K562 (cell line): ENCODE results near the gene TDRD10. TPM values are rescaled to one million over a fixed set of nuclear protein-coding genes. Genes with fewer than 3 reads are reported as not detected.
A peak's percentile ranks its signal among the peaks of the same experiment; 100 is the strongest.
"Not testable (repeated sequence)": the region's sequence is repeated elsewhere in the genome, so short reads cannot be mapped to it uniquely, and the experiment has no call there.

Experiments
- ATAC-seq: fragments of 200-7000 bp; cut with Tn5 transposase; 3 replicates; pipeline ENCODE4 v1.9.1; 2020; ENCODE audit warnings: moderate library complexity
- BruUV-seq: library from RNA; stranded (reverse); fragments of 400-500 nt; replicated peaks from 2 replicates; lab custom pipeline; 2021; lab: Mats Ljungman, UMichigan
- CTCF ChIA-PET: fragments of 300-600 bp; formaldehyde crosslinking; extraction: SDS; loops from one replicate; lab custom pipeline; 2021; ENCODE audit warnings: low intra/inter-chr PET ratio; lab: Yijun Ruan, JAX
- POLR2A ChIA-PET: fragments of 300-600, 350-650 bp; sonication (Branson Sonifier 250); formaldehyde crosslinking; extraction: SDS; loops from one replicate; lab custom pipeline; 2021; ENCODE audit warnings: antibody characterized with exemption, inconsistent platforms; lab: Yijun Ruan, JAX
- DNase-seq, 4 experiments: peaks; one replicate each; pipeline versions ENCODE4 v3.0.0 to v3.0.0-alpha.2; 2011 to 2018; ENCODE audit warnings: low spot score in 3 of 4, mixed read lengths in 3 of 4; ENCODE audit errors: extremely low read depth in 1 of 4
- FAIRE-seq: peaks from 2 replicates; lab custom pipeline; 2011; peaks lifted over from hg19 to GRCh38; lab: Jason Lieb, UNC
- H2AFZ ChIP-seq: 2 replicates; pipeline ENCODE4 v1.6.0; 2011; ENCODE audit warnings: low read depth, low read length, control low read depth, inconsistent platforms
- H3K27ac ChIP-seq: fragments of 200-600 bp; 3 replicates; pipeline ENCODE4 v1.8.0; 2011; ENCODE audit warnings: low read depth, mild to moderate bottlenecking, control low read depth, inconsistent platforms, low read length, moderate library complexity, mixed read lengths; ENCODE audit errors: extremely low read depth
- H3K27me3 ChIP-seq, 2 experiments: fragments of 300-600 bp in 1 of 2; 2 replicates in 1 of 2; 3 replicates in 1 of 2; pipeline versions ENCODE4 v1.6.0 to v1.8.0; 2011; ENCODE audit warnings: inconsistent platforms in 2 of 2, low read length in 2 of 2, mild to moderate bottlenecking in 1 of 2, mixed read lengths in 1 of 2, moderate library complexity in 1 of 2; ENCODE audit not compliant: control insufficient read depth in 2 of 2, insufficient read depth in 2 of 2
- H3K36me3 ChIP-seq: fragments of 300-600 bp; 3 replicates; pipeline ENCODE4 v1.8.0; 2011; ENCODE audit warnings: mild to moderate bottlenecking, low read length, inconsistent platforms; ENCODE audit not compliant: control insufficient read depth, insufficient read depth
- H3K4me1 ChIP-seq, 2 experiments: fragments of 200-600 bp in 1 of 2; replicated peaks in 1 of 2; 2 replicates in 1 of 2; 3 replicates in 1 of 2; pipeline versions ENCODE4 v1.5.1 to v1.8.0; 2011; ENCODE audit warnings: inconsistent platforms in 2 of 2, low read length in 2 of 2, mild to moderate bottlenecking in 1 of 2, mixed read lengths in 1 of 2, moderate library complexity in 1 of 2; ENCODE audit not compliant: control insufficient read depth in 2 of 2, insufficient read depth in 2 of 2
- H3K4me2 ChIP-seq: 2 replicates; pipeline ENCODE4 v1.6.1; 2011; ENCODE audit warnings: low read length, control low read depth, inconsistent platforms, mixed read lengths; ENCODE audit not compliant: insufficient read depth
- H3K4me3 ChIP-seq: fragments of 200-600 bp; sonication (generic), shearing (Covaris generic); 2 replicates; pipeline ENCODE4 v1.5.1; 2016; ENCODE audit warnings: control low read depth, inconsistent platforms
- H3K79me2 ChIP-seq: fragments of 200-600 bp; 3 replicates; pipeline ENCODE4 v1.8.0; 2011; ENCODE audit warnings: low read length, inconsistent platforms; ENCODE audit not compliant: control insufficient read depth, insufficient read depth
- H3K9ac ChIP-seq, 2 experiments: 2 replicates each; pipeline versions ENCODE4 v1.6.0 to v1.6.1; 2011; ENCODE audit warnings: low read depth in 2 of 2, low read length in 2 of 2, control low read depth in 1 of 2, inconsistent platforms in 1 of 2, mild to moderate bottlenecking in 1 of 2, mixed read lengths in 1 of 2; ENCODE audit not compliant: insufficient read depth in 1 of 2
- H3K9me1 ChIP-seq: one replicate; pipeline ENCODE4 v1.6.0; 2011; ENCODE audit warnings: inconsistent platforms, mild to moderate bottlenecking, low read length, moderate library complexity; ENCODE audit not compliant: control insufficient read depth, insufficient read depth
- H3K9me3 ChIP-seq: replicated peaks from 2 replicates; pipeline ENCODE4 v1.5.1; 2011; ENCODE audit warnings: low read depth, low read length, inconsistent platforms; ENCODE audit not compliant: control insufficient read depth, insufficient read depth
- H4K20me1 ChIP-seq: replicated peaks from 2 replicates; pipeline ENCODE4 v1.6.1; 2011; ENCODE audit warnings: low read length, inconsistent platforms, mixed read lengths; ENCODE audit not compliant: control insufficient read depth, insufficient read depth
- ELF2 ChIP-seq: fragments of 250-450 bp; sonication (Bioruptor Pico); IDR thresholded peaks from 2 replicates; pipeline ENCODE4 v1.5.0; 2021; ENCODE audit warnings: mild to moderate bottlenecking
- MEIS2 ChIP-seq: fragments of 450-650 bp; IDR thresholded peaks from 2 replicates; pipeline ENCODE4 v1.6.1; 2014; ENCODE audit warnings: mild to moderate bottlenecking; ENCODE audit not compliant: partially characterized antibody
- NFIX ChIP-seq: fragments of 250-450 bp; sonication (Bioruptor Pico); IDR thresholded peaks from 2 replicates; pipeline ENCODE4 v1.4.0; 2020; ENCODE audit warnings: low read depth, mild to moderate bottlenecking, moderate library complexity
- PHB2 ChIP-seq: fragments of 450-650 bp; IDR thresholded peaks from 2 replicates; pipeline ENCODE4 v1.6.1; 2017; ENCODE audit warnings: low read depth
- RBFOX2 ChIP-seq: fragments of 200-400 bp; formaldehyde crosslinking; IDR thresholded peaks from 2 replicates; pipeline ENCODE4 v1.6.1; 2017; ENCODE audit warnings: low read depth, mild to moderate bottlenecking, low read length, moderate library complexity
- RBM15 ChIP-seq: fragments of 200-400 bp; formaldehyde crosslinking; IDR thresholded peaks from 2 replicates; pipeline ENCODE4 v1.6.1; 2018; ENCODE audit warnings: mild to moderate bottlenecking, low read length, moderate library complexity; ENCODE audit not compliant: insufficient read depth
- TARDBP ChIP-seq: fragments of 450-650 bp; IDR thresholded peaks from 2 replicates; pipeline ENCODE4 v1.6.1; 2016
- ZNF507 ChIP-seq: conservative IDR thresholded peaks from 2 replicates; pipeline ENCODE4 v1.6.1; 2017; ENCODE audit warnings: missing genetic modification characterization, missing compliant biosample characterization
- ZNF696 ChIP-seq: fragments of 250-450 bp; sonication (Bioruptor Pico); conservative IDR thresholded peaks from 2 replicates; pipeline ENCODE4 v1.4.0; 2020; ENCODE audit warnings: mild to moderate bottlenecking, moderate library complexity
- ZSCAN29 ChIP-seq: fragments of 450-650 bp; IDR thresholded peaks from 2 replicates; pipeline ENCODE4 v1.6.1; 2017
- WGBS: fragments of 100-300 bp; shearing (Covaris generic); methylation state at CpG from one replicate; pipeline ENCODE4 v1.1.6; 2016; ENCODE audit warnings: low coverage, mixed read lengths; ENCODE audit not compliant: insufficient coverage; ENCODE audit errors: missing lambda C conversion rate; 5-methylcytosine and 5-hydroxymethylcytosine counted together
- in situ Hi-C: fragments of 300-500 bp; cut with MboI; formaldehyde crosslinking; loops from 4 replicates; pipeline ENCODE4 v1.15.0; 2018; ENCODE audit warnings: inconsistent platforms, mixed read lengths
- intact Hi-C: fragments of 100-400 bp; cut with micrococcal nuclease; formaldehyde crosslinking; loops from 2 replicates; pipeline ENCODE4 v1.14.2; 2022
- polyA plus RNA-seq, 8 experiments: library from polyadenylated mRNA; depleted of rRNA in 4 of 8; stranded (reverse) in 5 of 8; unstranded in 3 of 8; fragments of >200 nt; fragmentation: Nextera tagmentation in 2 of 8; fragmentation: Illumina TruSeq in 1 of 8; extraction: Ambion mirVana in 2 of 8; extraction: Trizol in 1 of 8; gene quantifications; 2 replicates each; pipeline versions ENCODE4 v1.2.1 to v1.2.3, GENCODE V29; 2011 to 2014; ENCODE audit warnings: inconsistent platforms in 1 of 8, missing spikeins in 1 of 8
- total RNA-seq, 7 experiments: library from RNA; depleted of rRNA in 6 of 7; stranded (reverse); fragments of >200 nt in 6 of 7; fragmentation: Illumina TruSeq in 2 of 7; extraction: Trizol in 2 of 7; gene quantifications; 2 replicates each; pipeline versions ENCODE4 v1.2.1 to v1.2.3, GENCODE V29; 2011 to 2021; ENCODE audit warnings: low replicate concordance in 1 of 7
- TF ChIP-seq, protein P1 (sequence below), 2 experiments: IDR thresholded peaks in 1 of 2; conservative IDR thresholded peaks in 1 of 2; 2 replicates each; pipeline ENCODE4 v1.6.1; 2016; ENCODE audit warnings: low read depth in 2 of 2, mild to moderate bottlenecking in 1 of 2, missing compliant biosample characterization in 1 of 2, missing genetic modification characterization in 1 of 2, moderate library complexity in 1 of 2
- TF ChIP-seq, protein P2 (sequence below): fragments of 250-450 bp; sonication (Bioruptor Pico); IDR thresholded peaks from 2 replicates; pipeline ENCODE4 v1.4.0; 2020; ENCODE audit warnings: mild to moderate bottlenecking

The TDRD10 gene
- total and polyA plus RNA-seq, 9 of the 15 experiments (the other 6 are each of a cell fraction or from before 2014, with no cell fraction given): not detected

DNA sequence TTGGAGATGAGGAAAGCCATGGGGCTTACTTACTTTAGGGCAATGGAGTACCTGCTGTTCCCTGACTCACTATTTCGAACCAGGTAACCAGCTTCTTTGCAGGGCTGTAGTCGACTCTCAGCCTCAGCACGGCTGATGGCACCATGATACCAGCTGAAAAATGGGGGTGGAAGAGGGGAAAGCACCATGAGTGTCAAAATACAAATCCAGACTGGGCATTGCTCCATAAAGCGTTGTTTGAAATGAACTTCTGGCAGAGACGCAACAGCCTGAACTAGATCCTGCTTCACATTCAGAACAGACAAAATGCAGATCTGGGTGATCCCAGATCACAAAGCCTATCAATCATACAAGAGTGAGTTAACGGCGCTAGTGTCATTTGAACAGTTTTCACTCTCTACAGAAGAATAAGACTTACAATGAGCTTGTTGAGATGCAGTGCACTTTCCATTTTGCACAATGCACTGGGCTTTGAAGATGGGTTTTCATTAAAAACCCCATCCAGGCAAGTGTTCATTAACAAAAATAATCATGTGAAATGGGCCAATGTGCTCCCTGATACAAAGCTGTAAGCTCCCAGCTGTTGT is 16.0 kb upstream of the TDRD10 start:
- ChIA-PET CTCF (no interaction called here), POLR2A (interaction anchor here (0.6 to 0.8 kb wide), 3 partner anchors 11 to 34 kb away, joined by 3 to 4 read pairs (median 3); no protein-coding TSS in a partner anchor)
- Histone ChIP-seq H3K9me1 (peaks cover 3% of the 10 kb centered on the region), H3K9ac (no peak overlapping the region), H3K36me3 (no peaks in the 10 kb centered on the region), H3K9me3 (no peaks in the 10 kb centered on the region), H3K4me3 (no peak overlapping the region), H3K4me2 (no peak overlapping the region), H3K27me3 (peaks cover 3 to 7% of the 10 kb centered on the region in 2 experiments; a peak in 1 of 5 replicates), H3K4me1 (peaks cover 10 to 23% of the 10 kb centered on the region in 2 experiments; a peak in 4 of 5 replicates), H4K20me1 (no peaks in the 10 kb centered on the region), H3K27ac (no peak overlapping the region), H3K79me2 (no peaks in the 10 kb centered on the region), H2AFZ (0 out of 2 replicates have a peak overlapping the region, but pooled peaks have one; percentile 17)
- no peak for DNase-seq
- no TSS peak for BruUV-seq
- FAIRE-seq: no peak
- intact Hi-C loops (no loop called here), in situ Hi-C loops (loop anchor here (5.0 kb wide), 2 partner anchors 36 to 71 kb away; partner anchors contain the start of gene UBE2Q1)
- no peak for TF ChIP-seq NFIX (CRISPR knock-in tag)
- no peak for TF ChIP-seq RBM15
- no peak for TF ChIP-seq ELF2
- TF ChIP-seq, protein P1, sequence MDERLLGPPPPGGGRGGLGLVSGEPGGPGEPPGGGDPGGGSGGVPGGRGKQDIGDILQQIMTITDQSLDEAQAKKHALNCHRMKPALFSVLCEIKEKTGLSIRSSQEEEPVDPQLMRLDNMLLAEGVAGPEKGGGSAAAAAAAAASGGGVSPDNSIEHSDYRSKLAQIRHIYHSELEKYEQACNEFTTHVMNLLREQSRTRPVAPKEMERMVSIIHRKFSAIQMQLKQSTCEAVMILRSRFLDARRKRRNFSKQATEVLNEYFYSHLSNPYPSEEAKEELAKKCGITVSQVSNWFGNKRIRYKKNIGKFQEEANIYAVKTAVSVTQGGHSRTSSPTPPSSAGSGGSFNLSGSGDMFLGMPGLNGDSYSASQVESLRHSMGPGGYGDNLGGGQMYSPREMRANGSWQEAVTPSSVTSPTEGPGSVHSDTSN (CRISPR knock-in tag; IDR thresholded peaks at IDR 0.05; ENCODE audit: low read depth): no peak
- TF ChIP-seq, protein P1 (tag; conservative IDR thresholded peaks at IDR 0.05; ENCODE audit: low read depth): peak; percentile 61
- TF ChIP-seq MEIS2: peak; percentile 20
- no peak for TF ChIP-seq TARDBP
- TF ChIP-seq RBFOX2: no peak
- no peak for TF ChIP-seq ZNF696
- TF ChIP-seq ZNF507 (tag): no peak
- TF ChIP-seq PHB2: no peak
- TF ChIP-seq, protein P2, sequence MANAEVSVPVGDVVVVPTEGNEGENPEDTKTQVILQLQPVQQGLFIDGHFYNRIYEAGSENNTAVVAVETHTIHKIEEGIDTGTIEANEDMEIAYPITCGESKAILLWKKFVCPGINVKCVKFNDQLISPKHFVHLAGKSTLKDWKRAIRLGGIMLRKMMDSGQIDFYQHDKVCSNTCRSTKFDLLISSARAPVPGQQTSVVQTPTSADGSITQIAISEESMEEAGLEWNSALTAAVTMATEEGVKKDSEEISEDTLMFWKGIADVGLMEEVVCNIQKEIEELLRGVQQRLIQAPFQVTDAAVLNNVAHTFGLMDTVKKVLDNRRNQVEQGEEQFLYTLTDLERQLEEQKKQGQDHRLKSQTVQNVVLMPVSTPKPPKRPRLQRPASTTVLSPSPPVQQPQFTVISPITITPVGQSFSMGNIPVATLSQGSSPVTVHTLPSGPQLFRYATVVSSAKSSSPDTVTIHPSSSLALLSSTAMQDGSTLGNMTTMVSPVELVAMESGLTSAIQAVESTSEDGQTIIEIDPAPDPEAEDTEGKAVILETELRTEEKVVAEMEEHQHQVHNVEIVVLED: no peak
- no peak for TF ChIP-seq ZSCAN29
- ATAC-seq: no peak
- 47% methylated on average over 7 of the region's 7 CpGs for WGBS

DNA sequence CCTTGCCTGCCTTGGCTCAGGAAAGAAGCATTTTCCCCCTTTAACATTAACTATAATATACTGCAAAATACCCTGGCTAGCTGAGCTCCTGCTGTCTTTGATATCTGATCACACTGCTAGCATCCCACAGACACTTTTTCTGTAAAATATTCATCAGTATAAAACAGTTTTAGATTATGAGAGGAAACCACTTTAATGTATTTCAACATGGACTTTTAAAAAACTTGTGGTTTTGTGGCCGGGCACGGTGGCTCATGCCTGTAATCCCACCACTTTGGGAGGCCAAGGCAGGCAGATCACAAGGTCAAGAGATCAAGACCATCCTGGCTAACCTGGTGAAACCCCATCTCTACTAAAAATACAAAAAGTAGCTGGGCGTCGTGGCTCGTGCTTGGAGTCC is 15.3 kb upstream of the TDRD10 start:
- not testable (repeated sequence) for FAIRE-seq, H3K36me3 ChIP-seq
- in situ Hi-C loops: loop anchor here (5.0 kb wide), 2 partner anchors 36 to 71 kb away; partner anchors contain the start of gene UBE2Q1

More for the DNA sequence above, 15.3 kb upstream of the TDRD10 start:
- H3K4me2 ChIP-seq, ATAC-seq, CTCF ChIA-PET, BruUV-seq, H3K9me1 ChIP-seq, DNase-seq, H3K4me3 ChIP-seq, H3K9me3 ChIP-seq, H3K27me3 ChIP-seq, H3K79me2 ChIP-seq, H3K9ac ChIP-seq, intact Hi-C loops, H3K27ac ChIP-seq, H4K20me1 ChIP-seq: not testable (repeated sequence)
- WGBS: 38% methylated on average over 5 of the region's 5 CpGs
- POLR2A ChIA-PET: interaction anchor here (0.6 to 0.8 kb wide), 3 partner anchors 10 to 33 kb away, joined by 3 to 4 read pairs (median 3); no protein-coding TSS in a partner anchor
- 0 out of 2 replicates have a peak overlapping the region, but pooled peaks have one; percentile 17 for H2AFZ ChIP-seq
- peaks cover 10 to 26% of the 10 kb centered on the region in 2 experiments; a peak in 4 of 5 replicates for H3K4me1 ChIP-seq
